ENCODE data around the gene PDS5A.
"Not testable (repeated sequence)": the region's sequence is repeated elsewhere in the genome, so short reads cannot be mapped to it uniquely, and the experiment has no call there.

PDS5A gene

DNA sequence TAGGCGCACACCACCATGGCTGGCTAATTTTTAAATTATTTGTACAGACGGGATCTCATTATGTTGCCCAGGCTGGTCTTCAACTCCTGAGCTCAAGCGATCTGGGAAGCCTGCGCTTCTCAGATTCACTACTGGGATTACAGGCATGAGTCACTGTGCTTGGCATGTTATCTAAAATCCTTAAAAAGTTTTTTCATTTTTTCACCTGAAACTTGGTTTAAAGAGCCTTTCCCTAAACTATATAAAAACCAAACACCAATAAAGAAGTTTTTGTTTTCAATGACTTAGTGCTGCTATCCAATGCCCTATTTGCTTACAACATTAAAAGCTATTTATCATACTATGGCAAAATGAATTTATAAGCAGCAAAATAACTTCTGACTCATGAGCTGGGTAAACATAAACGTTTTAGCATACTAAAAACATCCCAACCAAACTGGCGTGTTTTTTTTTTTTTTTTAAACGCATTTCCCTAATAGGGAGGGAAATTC lies 151.9 kb downstream of the PDS5A start:
- Histone ChIP-seq H3K9me3 (ENCODE audit: low read length) (no peaks in the 10 kb centered on the region), H3K36me3 (ENCODE audit: insufficient read depth, low read length) (peaks cover 59% of the 10 kb centered on the region), H3K4me3 (ENCODE audit: low read length) (no peak overlapping the region), H3K4me1 (ENCODE audit: insufficient read depth, low read length) (no peaks in the 10 kb centered on the region), H2AFZ (ENCODE audit: low read depth, low read length) (no peak overlapping the region), H3K27me3 (ENCODE audit: insufficient read depth, low read length) (no peaks in the 10 kb centered on the region)

DNA sequence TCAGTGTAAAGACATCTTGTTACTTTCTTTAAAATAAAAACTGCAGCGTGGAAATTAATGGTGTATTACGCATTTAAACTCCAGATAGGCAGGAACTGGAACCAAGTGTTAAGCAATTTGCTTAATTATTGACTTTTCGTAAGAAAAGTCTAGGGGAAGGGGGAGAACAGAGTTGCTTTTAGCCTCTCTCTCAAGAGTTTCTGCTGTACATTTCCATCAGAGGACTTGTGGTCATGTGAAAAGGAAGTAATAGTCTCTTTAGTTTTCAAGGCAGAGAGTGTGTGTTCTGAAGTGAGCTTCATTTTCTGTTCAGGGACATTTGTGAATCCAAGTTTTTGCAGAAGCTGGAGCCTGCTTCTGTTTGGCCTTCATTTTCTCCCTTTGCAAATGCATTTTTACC lies 152.6 kb downstream of the PDS5A start:
- H2AFZ ChIP-seq (ENCODE audit: low read depth, low read length) = no peak overlapping the region
- H3K36me3 ChIP-seq (ENCODE audit: insufficient read depth, low read length) = peaks cover 57% of the 10 kb centered on the region
- no peaks in the 10 kb centered on the region for H3K4me1 ChIP-seq (ENCODE audit: insufficient read depth, low read length)
- H3K4me3 ChIP-seq (ENCODE audit: low read length) = no peak overlapping the region
- no peaks in the 10 kb centered on the region for H3K9me3 ChIP-seq (ENCODE audit: low read length)
- no peaks in the 10 kb centered on the region for H3K27me3 ChIP-seq (ENCODE audit: insufficient read depth, low read length)

DNA sequence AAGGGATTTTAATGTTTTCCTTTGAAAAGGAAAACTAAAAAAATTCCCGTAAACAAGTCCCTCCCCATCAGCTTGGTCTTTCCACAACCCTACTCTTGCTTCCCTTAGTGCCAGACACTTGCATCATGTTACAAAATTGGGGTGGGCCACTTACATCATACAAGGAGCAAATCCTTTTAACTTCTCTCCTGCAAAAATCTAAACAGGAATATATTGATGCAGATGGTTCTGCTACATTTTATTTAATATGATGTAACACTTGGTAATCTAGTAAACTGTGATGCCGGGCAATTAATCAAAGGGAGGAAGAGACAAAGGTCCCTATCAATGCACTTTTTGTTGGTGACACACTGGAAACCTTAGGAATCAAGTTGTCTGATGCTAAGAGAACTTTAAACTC lies 154.5 kb downstream of the PDS5A start:
- Histone ChIP-seq H3K4me1 (ENCODE audit: insufficient read depth, low read length) (no peaks in the 10 kb centered on the region), H3K9me3 (ENCODE audit: low read length) (no peaks in the 10 kb centered on the region), H2AFZ (ENCODE audit: low read depth, low read length) (no peak overlapping the region), H3K27me3 (ENCODE audit: insufficient read depth, low read length) (no peaks in the 10 kb centered on the region), H3K36me3 (ENCODE audit: insufficient read depth, low read length) (peaks cover 45% of the 10 kb centered on the region), H3K4me3 (ENCODE audit: low read length) (no peak overlapping the region)

DNA sequence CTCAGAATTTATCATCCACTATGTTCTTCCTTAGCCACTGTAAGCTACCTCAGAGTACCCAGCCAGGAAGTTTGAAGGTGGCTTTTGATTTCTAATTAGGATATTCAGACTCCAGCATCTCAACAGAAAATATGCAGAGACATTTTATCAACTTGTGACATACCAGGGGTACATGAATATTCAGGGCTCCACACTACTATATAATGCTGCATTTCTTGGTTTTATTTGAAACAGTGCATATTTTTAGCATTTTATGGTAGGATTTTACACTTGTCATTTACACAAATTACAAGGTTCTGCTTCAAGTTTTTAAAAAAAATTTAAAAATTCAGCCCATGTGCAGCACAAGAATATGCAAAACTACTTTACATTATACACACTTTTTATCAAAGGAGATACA lies 155.0 kb downstream of the PDS5A start:
- peaks cover 39% of the 10 kb centered on the region for H3K36me3 ChIP-seq (ENCODE audit: insufficient read depth, low read length)

DNA sequence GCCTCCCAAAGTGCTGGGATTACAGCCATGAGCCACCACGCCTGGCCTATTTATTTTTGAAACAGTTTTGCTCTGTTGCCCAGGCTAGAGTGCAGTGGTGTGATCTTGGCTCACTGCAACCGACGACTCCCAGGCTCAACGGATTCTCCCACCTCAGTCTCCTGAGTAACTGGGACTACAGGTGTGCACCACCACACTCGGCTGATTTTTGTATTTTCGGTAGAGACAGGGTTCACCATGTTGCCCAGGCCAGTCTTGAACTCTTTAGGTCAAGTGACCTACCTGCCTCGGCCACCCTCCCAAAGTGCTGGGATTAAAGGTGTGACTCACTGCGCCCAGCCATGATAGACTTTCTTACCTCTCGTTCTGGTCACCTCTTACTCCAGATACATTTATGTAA lies 155.8 kb downstream of the PDS5A start:
- H3K4me3 ChIP-seq (ENCODE audit: low read length) = no peak overlapping the region
- H3K36me3 ChIP-seq (ENCODE audit: insufficient read depth, low read length) = peaks cover 32% of the 10 kb centered on the region
- no peaks in the 10 kb centered on the region for H3K9me3 ChIP-seq (ENCODE audit: low read length)
- H3K27me3 ChIP-seq (ENCODE audit: insufficient read depth, low read length) = no peaks in the 10 kb centered on the region
- no peaks in the 10 kb centered on the region for H3K4me1 ChIP-seq (ENCODE audit: insufficient read depth, low read length)
- no peak overlapping the region for H2AFZ ChIP-seq (ENCODE audit: low read depth, low read length)

More for the DNA sequence above, 155.0 kb downstream of the PDS5A start:
- Histone ChIP-seq H3K27me3 (ENCODE audit: insufficient read depth, low read length) (no peaks in the 10 kb centered on the region), H2AFZ (ENCODE audit: low read depth, low read length) (no peak overlapping the region), H3K4me3 (ENCODE audit: low read length) (no peak overlapping the region), H3K9me3 (ENCODE audit: low read length) (no peaks in the 10 kb centered on the region), H3K4me1 (ENCODE audit: insufficient read depth, low read length) (no peaks in the 10 kb centered on the region)

DNA sequence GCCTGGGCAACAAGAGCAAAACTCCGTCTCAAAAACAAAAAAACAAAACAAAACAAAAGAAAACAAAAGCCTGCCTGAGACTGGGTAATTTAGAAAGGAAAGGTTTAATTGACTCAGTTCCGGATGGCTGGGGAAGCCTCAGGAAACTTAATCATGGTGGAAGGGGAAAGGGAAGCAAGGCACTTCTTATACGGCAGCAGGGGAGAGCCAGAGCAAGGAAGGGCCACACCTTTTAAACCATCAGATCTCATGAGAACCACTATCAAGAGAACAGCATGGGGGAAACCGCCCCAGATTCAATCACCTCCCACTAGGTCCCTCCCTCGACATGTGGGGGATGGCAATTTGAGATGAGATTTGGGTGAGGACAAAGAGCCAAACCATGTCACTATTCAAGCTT lies 157.5 kb downstream of the PDS5A start:
- H3K9me3 ChIP-seq (ENCODE audit: low read length) = no peaks in the 10 kb centered on the region
- H2AFZ ChIP-seq (ENCODE audit: low read depth, low read length) = no peak overlapping the region
- H3K36me3 ChIP-seq (ENCODE audit: insufficient read depth, low read length) = peaks cover 17% of the 10 kb centered on the region
- no peaks in the 10 kb centered on the region for H3K27me3 ChIP-seq (ENCODE audit: insufficient read depth, low read length)
- no peak overlapping the region for H3K4me3 ChIP-seq (ENCODE audit: low read length)
- H3K4me1 ChIP-seq (ENCODE audit: insufficient read depth, low read length) = no peaks in the 10 kb centered on the region

DNA sequence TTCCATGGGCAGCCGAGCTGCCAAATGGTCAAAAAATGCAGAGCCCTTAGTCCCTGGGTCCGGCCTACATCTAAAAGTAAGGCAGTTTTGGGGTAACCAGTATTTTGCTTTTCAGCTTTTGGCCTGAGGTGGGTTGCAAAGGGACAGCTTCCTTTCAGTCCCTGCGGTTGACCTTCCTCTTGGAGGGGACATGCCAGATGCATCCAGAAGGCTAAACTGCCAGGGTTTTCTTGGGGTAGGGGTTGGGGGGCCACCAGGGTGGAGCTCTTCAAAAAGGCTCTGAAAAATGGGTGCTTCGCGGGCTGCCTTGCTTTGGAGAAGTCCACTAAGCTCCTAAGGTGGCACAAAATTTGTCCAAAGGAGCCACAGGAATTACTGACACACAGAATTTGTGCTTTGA lies 159.1 kb downstream of the PDS5A start:
- H3K4me3 ChIP-seq (ENCODE audit: low read length) = no peak overlapping the region
- no peaks in the 10 kb centered on the region for H3K4me1 ChIP-seq (ENCODE audit: insufficient read depth, low read length)
- no peaks in the 10 kb centered on the region for H3K9me3 ChIP-seq (ENCODE audit: low read length)
- H3K36me3 ChIP-seq (ENCODE audit: insufficient read depth, low read length) = peaks cover 9% of the 10 kb centered on the region
- H3K27me3 ChIP-seq (ENCODE audit: insufficient read depth, low read length) = no peaks in the 10 kb centered on the region
- no peak overlapping the region for H2AFZ ChIP-seq (ENCODE audit: low read depth, low read length)

DNA sequence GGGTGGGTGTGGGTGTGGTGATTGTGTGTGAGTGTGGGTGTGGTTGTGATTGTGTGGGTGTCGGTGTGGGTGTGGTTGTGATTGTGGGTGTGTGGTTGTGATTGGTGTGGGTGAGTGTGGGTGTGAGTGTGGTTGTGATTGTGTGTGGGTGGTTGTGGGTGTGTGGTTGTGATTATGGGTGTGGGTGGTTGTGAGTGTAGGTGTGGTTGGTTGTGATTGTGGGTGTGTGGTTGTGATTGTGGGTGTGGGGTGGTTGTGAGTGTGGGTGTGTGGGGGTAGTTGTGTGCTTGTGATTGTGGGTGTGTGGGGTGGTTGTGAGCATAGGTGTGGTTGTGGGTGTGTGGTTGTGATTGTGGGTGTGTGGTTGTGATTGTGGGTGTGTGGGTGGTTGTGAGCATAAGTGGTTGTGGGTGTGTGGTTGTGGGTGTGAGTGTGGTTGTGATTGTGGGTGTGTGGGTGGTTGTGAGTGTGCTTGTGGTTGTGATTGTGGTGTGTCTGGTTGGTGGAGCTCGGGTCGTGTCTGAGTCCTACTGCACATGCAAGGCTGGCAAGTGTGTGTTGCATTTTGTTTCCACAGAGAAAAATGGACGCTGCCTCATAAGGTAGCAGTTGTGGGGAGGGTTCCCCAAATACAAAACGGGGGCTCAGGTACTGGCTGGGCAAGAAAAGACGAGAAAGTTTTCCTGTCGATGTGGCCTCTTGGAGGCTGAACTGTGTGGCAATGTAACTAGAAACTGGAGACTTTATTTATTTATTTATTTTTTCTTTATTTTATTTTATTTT lies 163.1 kb downstream of the PDS5A start:
- Histone ChIP-seq H3K27me3 (ENCODE audit: insufficient read depth, low read length) (no peaks in the 10 kb centered on the region), H2AFZ (ENCODE audit: low read depth, low read length) (no peak overlapping the region), H3K4me3 (ENCODE audit: low read length) (no peak overlapping the region), H3K36me3 (ENCODE audit: insufficient read depth, low read length) (no peaks in the 10 kb centered on the region), H3K9me3 (ENCODE audit: low read length) (no peaks in the 10 kb centered on the region), H3K4me1 (ENCODE audit: insufficient read depth, low read length) (no peaks in the 10 kb centered on the region)

DNA sequence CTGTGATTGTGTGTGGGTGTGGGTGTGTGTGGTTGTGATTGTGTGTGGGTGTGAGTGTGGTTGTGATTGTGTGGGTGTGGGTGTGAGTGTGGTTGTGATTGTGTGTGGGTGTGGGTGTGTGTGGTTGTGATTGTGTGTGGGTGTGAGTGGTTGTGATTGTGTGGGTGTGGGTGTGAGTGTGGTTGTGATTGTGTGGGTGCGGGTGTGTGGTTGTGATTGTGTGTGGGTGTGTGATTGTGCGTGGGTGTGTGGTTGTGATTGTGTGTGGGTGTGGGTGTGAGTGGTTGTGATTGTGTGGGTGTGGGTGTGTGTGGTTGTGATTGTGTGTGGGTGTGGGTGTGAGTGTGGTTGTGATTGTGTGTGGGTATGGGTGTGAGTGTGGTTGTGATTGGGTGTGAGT lies 163.9 kb downstream of the PDS5A start:
- H3K27me3 ChIP-seq (ENCODE audit: insufficient read depth, low read length); H2AFZ ChIP-seq (ENCODE audit: low read depth, low read length); H3K36me3 ChIP-seq (ENCODE audit: insufficient read depth, low read length); H3K9me3 ChIP-seq (ENCODE audit: low read length); H3K4me1 ChIP-seq (ENCODE audit: insufficient read depth, low read length); H3K4me3 ChIP-seq (ENCODE audit: low read length): not testable (repeated sequence)

DNA sequence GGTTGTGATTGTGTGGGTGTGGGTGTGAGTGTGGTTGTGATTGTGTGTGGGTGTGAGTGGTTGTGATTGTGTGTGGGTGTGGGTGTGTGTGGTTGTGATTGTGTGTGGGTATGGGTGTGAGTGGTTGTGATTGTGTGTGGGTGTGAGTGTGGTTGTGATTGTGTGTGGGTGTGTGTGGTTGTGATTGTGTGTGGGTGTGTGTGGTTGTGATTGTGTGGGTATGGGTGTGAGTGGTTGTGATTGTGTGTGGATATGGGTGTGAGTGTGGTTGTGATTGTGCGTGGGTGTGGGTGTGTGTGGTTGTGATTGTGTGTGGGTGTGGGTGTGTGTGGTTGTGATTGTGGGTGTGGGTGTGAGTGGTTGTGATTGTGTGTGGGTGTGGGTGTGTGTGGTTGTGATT lies 164.7 kb downstream of the PDS5A start:
- not testable (repeated sequence) for H3K4me1 ChIP-seq (ENCODE audit: insufficient read depth, low read length); H2AFZ ChIP-seq (ENCODE audit: low read depth, low read length); H3K27me3 ChIP-seq (ENCODE audit: insufficient read depth, low read length); H3K9me3 ChIP-seq (ENCODE audit: low read length); H3K36me3 ChIP-seq (ENCODE audit: insufficient read depth, low read length); H3K4me3 ChIP-seq (ENCODE audit: low read length)

DNA sequence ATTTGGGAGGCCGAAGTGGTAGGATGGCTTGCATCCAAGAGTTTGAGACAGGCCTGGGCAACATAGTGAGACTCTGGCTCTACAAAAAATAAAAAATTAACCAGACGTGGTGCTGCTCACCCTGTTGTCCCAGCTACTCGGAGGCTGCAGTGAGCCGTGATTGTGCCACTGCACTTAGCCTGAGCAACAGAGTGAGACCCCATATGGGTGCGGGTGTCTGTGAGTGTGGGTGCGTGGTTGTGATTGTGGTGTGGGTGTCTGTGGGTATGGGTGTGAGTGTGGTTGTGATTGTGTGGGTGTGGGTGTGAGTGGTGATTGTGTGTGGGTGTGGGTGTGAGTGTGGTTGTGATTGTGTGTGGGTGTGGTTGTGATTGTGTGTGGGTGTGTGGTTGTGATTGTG lies 165.2 kb downstream of the PDS5A start:
- H3K36me3 ChIP-seq (ENCODE audit: insufficient read depth, low read length) = no peaks in the 10 kb centered on the region
- H2AFZ ChIP-seq (ENCODE audit: low read depth, low read length) = no peak overlapping the region
- no peaks in the 10 kb centered on the region for H3K27me3 ChIP-seq (ENCODE audit: insufficient read depth, low read length)
- no peak overlapping the region for H3K4me3 ChIP-seq (ENCODE audit: low read length)
- no peaks in the 10 kb centered on the region for H3K9me3 ChIP-seq (ENCODE audit: low read length)
- no peaks in the 10 kb centered on the region for H3K4me1 ChIP-seq (ENCODE audit: insufficient read depth, low read length)

DNA sequence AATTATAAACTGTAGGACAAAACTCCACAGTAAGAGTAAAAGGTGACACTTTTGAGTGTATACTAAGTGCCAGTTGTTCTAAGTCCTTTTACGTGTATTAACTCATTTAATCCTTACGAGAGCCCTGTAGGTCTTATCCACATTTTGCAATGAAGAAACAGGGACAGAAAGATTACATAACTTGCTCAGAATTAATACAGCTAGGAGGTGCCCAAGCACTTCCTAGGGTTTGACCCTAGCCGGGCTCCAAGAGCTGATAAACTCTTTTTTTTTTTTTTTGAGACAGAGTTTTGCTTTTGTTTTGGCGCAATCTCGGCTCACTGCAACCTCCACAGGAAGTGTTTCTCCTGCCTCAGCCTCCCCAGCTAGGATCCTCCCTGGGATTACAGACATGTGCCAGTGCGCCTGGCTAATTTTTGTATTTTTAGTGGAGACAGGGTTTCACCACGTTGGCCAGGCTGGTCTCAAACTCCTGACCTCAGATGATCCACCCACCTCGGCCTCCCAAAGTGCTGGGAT lies 169.4 kb downstream of the PDS5A start:
- Histone ChIP-seq H3K4me1 (ENCODE audit: insufficient read depth, low read length) (no peaks in the 10 kb centered on the region), H3K36me3 (ENCODE audit: insufficient read depth, low read length) (no peaks in the 10 kb centered on the region), H3K27me3 (ENCODE audit: insufficient read depth, low read length) (no peaks in the 10 kb centered on the region), H3K9me3 (ENCODE audit: low read length) (no peaks in the 10 kb centered on the region), H2AFZ (ENCODE audit: low read depth, low read length) (no peak overlapping the region), H3K4me3 (ENCODE audit: low read length) (no peak overlapping the region)

DNA sequence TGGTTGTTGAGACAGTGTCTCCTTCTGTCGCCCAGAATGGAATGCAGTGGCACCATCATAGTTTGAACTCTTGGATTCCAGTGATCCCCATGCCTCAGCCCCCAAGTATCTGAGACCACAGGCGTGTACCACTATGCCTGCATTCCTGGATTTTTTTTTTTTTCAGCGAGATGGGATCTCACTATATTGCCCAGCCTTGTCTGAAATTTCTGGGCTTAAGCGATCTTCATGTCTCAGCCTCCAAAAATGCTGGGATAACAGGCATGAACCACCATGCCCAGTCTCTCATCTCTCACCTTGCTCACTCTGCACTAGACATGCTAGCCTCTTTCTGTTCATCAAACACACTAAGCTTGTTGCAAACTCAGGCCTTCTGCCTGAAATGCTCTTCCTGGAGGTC lies 175.7 kb downstream of the PDS5A start:
- no peaks in the 10 kb centered on the region for H3K9me3 ChIP-seq (ENCODE audit: low read length)
- H3K4me3 ChIP-seq (ENCODE audit: low read length) = no peak overlapping the region
- no peaks in the 10 kb centered on the region for H3K36me3 ChIP-seq (ENCODE audit: insufficient read depth, low read length)
- H3K27me3 ChIP-seq (ENCODE audit: insufficient read depth, low read length) = no peaks in the 10 kb centered on the region
- H3K4me1 ChIP-seq (ENCODE audit: insufficient read depth, low read length) = no peaks in the 10 kb centered on the region
- no peak overlapping the region for H2AFZ ChIP-seq (ENCODE audit: low read depth, low read length)

DNA sequence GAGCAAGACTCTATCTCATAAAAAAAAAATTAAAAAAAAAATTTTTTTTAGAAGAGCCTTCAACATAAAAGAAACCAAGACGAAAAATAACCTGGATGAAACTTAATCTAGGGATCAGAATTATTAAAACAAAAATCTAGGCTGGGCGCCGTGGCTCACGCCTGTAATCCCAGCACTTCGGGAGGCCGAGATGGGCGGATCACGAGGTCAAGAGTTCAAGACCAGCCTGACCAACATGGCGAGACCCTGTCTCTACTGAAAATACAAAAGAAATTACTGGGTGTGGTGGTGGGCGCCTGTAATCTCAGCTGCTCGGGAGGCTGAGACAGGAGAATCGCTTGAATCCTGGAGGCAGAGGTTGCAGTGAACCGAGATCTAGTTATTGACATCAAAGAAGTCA lies 184.7 kb downstream of the PDS5A start:
- not testable (repeated sequence) for H3K4me1 ChIP-seq (ENCODE audit: insufficient read depth, low read length); H3K9me3 ChIP-seq (ENCODE audit: low read length); H3K27me3 ChIP-seq (ENCODE audit: insufficient read depth, low read length); H3K36me3 ChIP-seq (ENCODE audit: insufficient read depth, low read length); H2AFZ ChIP-seq (ENCODE audit: low read depth, low read length); H3K4me3 ChIP-seq (ENCODE audit: low read length)
